Transverse colon (tissue), 3 donors: ENCODE data around the gene ATP6V1C2.

ENCODE experiments used
- POLR2A ChIP-seq: fragments of 450-650 bp; IDR thresholded peaks from one replicate; pipeline ENCODE4 v1.6.1; 2016; ENCODE audit warnings: antibody characterized with exemption, mild to moderate bottlenecking, moderate library complexity
- TF ChIP-seq, protein P1 (sequence below), 5 experiments: fragments of 200-600 bp in 3 of 5; fragments of 450-650 bp in 2 of 5; sonication (generic) in 3 of 5; IDR thresholded peaks; 1 replicate in 2 of 5; 2 replicates in 3 of 5; pipeline ENCODE4 v1.5.1; 2016 to 2017; ENCODE audit warnings: antibody characterized with exemption in 5 of 5, inconsistent platforms in 3 of 5, mild to moderate bottlenecking in 2 of 5, moderate library complexity in 1 of 5

DNA sequence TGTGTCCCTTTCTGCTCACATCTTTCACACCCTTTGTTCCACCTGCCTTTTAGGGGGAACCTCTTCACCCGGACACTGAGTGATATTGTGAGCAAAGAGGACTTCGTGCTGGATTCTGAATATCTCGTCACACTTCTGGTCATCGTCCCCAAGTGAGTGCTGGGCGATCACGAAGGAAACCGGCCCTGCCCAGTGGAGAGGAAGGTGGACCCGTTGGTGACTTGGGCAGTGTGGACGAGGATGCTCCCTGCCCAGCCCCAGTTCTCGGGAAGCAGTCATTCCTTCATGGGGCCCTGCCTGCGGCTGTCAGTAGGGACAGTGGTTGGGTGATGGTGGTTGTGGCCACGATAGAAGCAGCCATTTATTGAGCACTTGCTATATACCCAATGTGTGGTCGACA, 50.4 kb downstream of the ATP6V1C2 start:
- TF ChIP-seq, protein P1, sequence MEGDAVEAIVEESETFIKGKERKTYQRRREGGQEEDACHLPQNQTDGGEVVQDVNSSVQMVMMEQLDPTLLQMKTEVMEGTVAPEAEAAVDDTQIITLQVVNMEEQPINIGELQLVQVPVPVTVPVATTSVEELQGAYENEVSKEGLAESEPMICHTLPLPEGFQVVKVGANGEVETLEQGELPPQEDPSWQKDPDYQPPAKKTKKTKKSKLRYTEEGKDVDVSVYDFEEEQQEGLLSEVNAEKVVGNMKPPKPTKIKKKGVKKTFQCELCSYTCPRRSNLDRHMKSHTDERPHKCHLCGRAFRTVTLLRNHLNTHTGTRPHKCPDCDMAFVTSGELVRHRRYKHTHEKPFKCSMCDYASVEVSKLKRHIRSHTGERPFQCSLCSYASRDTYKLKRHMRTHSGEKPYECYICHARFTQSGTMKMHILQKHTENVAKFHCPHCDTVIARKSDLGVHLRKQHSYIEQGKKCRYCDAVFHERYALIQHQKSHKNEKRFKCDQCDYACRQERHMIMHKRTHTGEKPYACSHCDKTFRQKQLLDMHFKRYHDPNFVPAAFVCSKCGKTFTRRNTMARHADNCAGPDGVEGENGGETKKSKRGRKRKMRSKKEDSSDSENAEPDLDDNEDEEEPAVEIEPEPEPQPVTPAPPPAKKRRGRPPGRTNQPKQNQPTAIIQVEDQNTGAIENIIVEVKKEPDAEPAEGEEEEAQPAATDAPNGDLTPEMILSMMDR (IDR thresholded peaks at IDR 0.05) = no peak
- TF ChIP-seq POLR2A = no peak
